HepG2 (cell line): Measurements from ENCODE around the gene IQCK. TPM values are rescaled to one million over a fixed set of nuclear protein-coding genes. Genes with fewer than 3 reads are reported as not detected.

ENCODE experiments used
- ARNTL ChIP-seq: sonication (generic); formaldehyde crosslinking; IDR thresholded peaks from 2 replicates; pipeline ENCODE4 v1.4.0; 2020; ENCODE audit warnings: mild to moderate bottlenecking, missing genetic modification reagents
- GABPB1 ChIP-seq: IDR thresholded peaks from 2 replicates; pipeline ENCODE4 v1.6.1; 2016; ENCODE audit warnings: mild to moderate bottlenecking, missing genetic modification reagents, moderate library complexity, missing compliant biosample characterization
- GTF2F1 ChIP-seq: fragments of 150-350 bp; IDR thresholded peaks from 2 replicates; pipeline ENCODE4 v1.6.1; 2014; ENCODE audit warnings: low read length
- KDM5A ChIP-seq: fragments of 200-600 bp; sonication (generic); IDR thresholded peaks from 2 replicates; pipeline ENCODE4 v1.7.0; 2018; ENCODE audit warnings: antibody characterized with exemption, mild to moderate bottlenecking, low read length, borderline replicate concordance
- MBD4 ChIP-seq: IDR thresholded peaks from 2 replicates; pipeline ENCODE4 v1.6.1; 2012; ENCODE audit warnings: low read length, inconsistent platforms, borderline replicate concordance
- NCOA2 ChIP-seq: sonication (generic); formaldehyde crosslinking; IDR thresholded peaks from 2 replicates; pipeline ENCODE4 v1.8.0; 2022; ENCODE audit warnings: inconsistent platforms
- ONECUT2 ChIP-seq: sonication (generic); formaldehyde crosslinking; IDR thresholded peaks from 2 replicates; pipeline ENCODE4 v1.4.0; 2020; ENCODE audit warnings: missing genetic modification reagents
- PRDM10 ChIP-seq: sonication (generic); formaldehyde crosslinking; IDR thresholded peaks from 2 replicates; pipeline ENCODE4 v1.4.0; 2020; ENCODE audit warnings: low read depth, missing genetic modification reagents
- RFXAP ChIP-seq: sonication (generic); formaldehyde crosslinking; IDR thresholded peaks from 2 replicates; pipeline ENCODE4 v1.4.0; 2020; ENCODE audit warnings: missing genetic modification reagents, borderline replicate concordance
- SALL2 ChIP-seq: sonication (generic); formaldehyde crosslinking; IDR thresholded peaks from 2 replicates; pipeline ENCODE4 v1.8.1; 2023; ENCODE audit warnings: mild to moderate bottlenecking, missing genetic modification reagents, inconsistent platforms
- ZBTB42 ChIP-seq: sonication (generic); formaldehyde crosslinking; IDR thresholded peaks from 2 replicates; pipeline ENCODE4 v1.5.0; 2020; ENCODE audit warnings: mild to moderate bottlenecking, missing genetic modification reagents
- ZFP37 ChIP-seq: sonication (generic); formaldehyde crosslinking; IDR thresholded peaks from 2 replicates; pipeline ENCODE4 v1.4.0; 2020; ENCODE audit warnings: missing genetic modification reagents, borderline replicate concordance
- ZMYM2 ChIP-seq: sonication (generic); formaldehyde crosslinking; IDR thresholded peaks from 2 replicates; pipeline ENCODE4 v1.8.0; 2022; ENCODE audit warnings: mild to moderate bottlenecking, missing genetic modification reagents
- ZNF207 ChIP-seq: fragments of 450-650 bp; IDR thresholded peaks from 2 replicates; pipeline ENCODE4 v1.6.1; 2016; ENCODE audit warnings: antibody characterized with exemption, borderline replicate concordance
- ZNF431 ChIP-seq: sonication (generic); formaldehyde crosslinking; IDR thresholded peaks from 2 replicates; pipeline ENCODE4 v1.9.0; 2022; ENCODE audit warnings: missing genetic modification reagents, low read depth, mild to moderate bottlenecking, borderline replicate concordance
- ZNF546 ChIP-seq: sonication (generic); formaldehyde crosslinking; conservative IDR thresholded peaks from 2 replicates; pipeline ENCODE4 v1.8.1; 2023; ENCODE audit warnings: mild to moderate bottlenecking, missing genetic modification reagents
- ZNF570 ChIP-seq: sonication (generic); formaldehyde crosslinking; IDR thresholded peaks from 2 replicates; pipeline ENCODE4 v1.4.0; 2020; ENCODE audit warnings: mild to moderate bottlenecking, missing genetic modification reagents, borderline replicate concordance
- ZNF678 ChIP-seq: sonication (generic); formaldehyde crosslinking; IDR thresholded peaks from 2 replicates; pipeline ENCODE4 v1.4.0; 2020; ENCODE audit warnings: mild to moderate bottlenecking, missing genetic modification reagents
- ZNF790 ChIP-seq: sonication (generic); formaldehyde crosslinking; IDR thresholded peaks from 2 replicates; pipeline ENCODE4 v1.8.0; 2022; ENCODE audit warnings: missing genetic modification reagents, mild to moderate bottlenecking, borderline replicate concordance
- ZSCAN21 ChIP-seq: sonication (generic); formaldehyde crosslinking; IDR thresholded peaks from 2 replicates; pipeline ENCODE4 v1.8.0; 2022; ENCODE audit warnings: mild to moderate bottlenecking, missing genetic modification reagents, moderate library complexity, borderline replicate concordance
- polyA plus RNA-seq, 8 experiments: library from polyadenylated mRNA; depleted of rRNA in 3 of 8; stranded (reverse) in 7 of 8; unstranded in 1 of 8; fragments of >200 nt; fragmentation: Illumina TruSeq in 4 of 8; extraction: Trizol in 4 of 8; gene quantifications; 2 replicates each; pipeline versions ENCODE4 v1.2.1 to v1.2.3, GENCODE V29; 2011 to 2016; ENCODE audit warnings: low read depth in 4 of 8, missing spikeins in 1 of 8, mixed read lengths in 1 of 8; ENCODE audit not compliant: insufficient read depth in 1 of 8
- total RNA-seq, 5 experiments: library from RNA; depleted of rRNA; stranded (reverse); fragments of >200 nt; fragmentation: Illumina TruSeq; extraction: Trizol; gene quantifications; 2 replicates each; pipeline ENCODE4 v1.2.3, GENCODE V29; 2016; ENCODE audit warnings: low read depth in 1 of 5
- TF ChIP-seq, protein P1 (sequence below): sonication (generic); formaldehyde crosslinking; IDR thresholded peaks from 2 replicates; pipeline ENCODE4 v1.5.0; 2020; ENCODE audit warnings: missing genetic modification reagents
- TF ChIP-seq, protein P2 (sequence below): sonication (generic); formaldehyde crosslinking; IDR thresholded peaks from 2 replicates; pipeline ENCODE4 v1.4.0; 2020; ENCODE audit warnings: missing genetic modification reagents; ENCODE audit errors: not compliant biosample characterization
- TF ChIP-seq, protein P3 (sequence below): sonication (generic); formaldehyde crosslinking; IDR thresholded peaks from 2 replicates; pipeline ENCODE4 v1.8.0; 2022; ENCODE audit warnings: missing genetic modification reagents, mild to moderate bottlenecking, inconsistent platforms, borderline replicate concordance

IQCK gene
- total and polyA plus RNA-seq, 2 of the 13 experiments (the other 11 are each of a cell fraction or from before 2014, with no cell fraction given): 5.1 to 7.3 TPM

DNA sequence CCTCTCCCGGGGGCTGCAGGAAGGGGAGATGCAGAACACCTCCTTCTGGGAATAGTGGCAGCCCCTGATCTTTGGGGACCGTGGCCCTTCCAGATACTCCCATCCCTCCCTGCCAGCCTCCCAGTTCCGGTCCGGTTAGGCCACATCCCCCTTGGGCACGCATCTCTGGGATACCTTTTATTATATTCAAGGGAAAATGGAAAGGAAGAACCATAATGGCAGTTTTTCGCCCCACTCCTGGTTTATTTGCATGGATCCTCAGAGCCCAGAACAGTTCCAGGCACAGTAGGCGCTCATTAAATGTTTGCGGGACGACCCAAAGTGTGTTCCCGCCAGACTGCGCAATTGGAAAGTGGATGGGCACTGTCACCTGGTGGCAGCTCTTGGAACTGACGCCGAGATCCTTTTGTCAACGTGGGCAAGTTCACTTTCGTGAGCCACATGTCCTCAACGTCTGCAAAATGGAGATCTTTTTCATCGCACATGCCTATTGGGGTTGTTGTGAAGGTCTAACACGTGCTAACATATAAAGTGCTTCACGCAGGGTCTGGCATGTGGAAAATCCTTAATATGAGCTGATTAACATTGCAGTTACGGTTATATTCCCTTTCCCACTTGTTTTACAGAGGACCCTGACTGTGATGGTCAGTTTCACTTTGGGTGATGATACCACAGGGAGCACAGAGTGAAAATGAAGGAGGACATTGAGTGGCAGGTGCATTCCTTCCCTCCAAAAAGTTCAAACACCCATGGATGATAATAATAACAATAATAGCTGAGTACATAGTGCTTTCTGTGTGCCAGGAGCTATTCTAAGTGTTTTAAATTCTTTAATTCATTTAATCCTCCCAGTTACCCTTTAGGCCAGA, 168.2 kb downstream of the IQCK start (continued):
- TF ChIP-seq ZNF570 (CRISPR knock-in tag) (0 out of 2 replicates have a peak, but pooled peaks have one; percentile 28), ZFP37 (CRISPR knock-in tag) (no peak), ZMYM2 (CRISPR knock-in tag) (no peak), KDM5A (no peak), ARNTL (CRISPR knock-in tag) (no peak), ZNF207 (no peak), ZNF790 (CRISPR knock-in tag) (no peak), SALL2 (CRISPR knock-in tag) (no peak; the same call in 1 of the 2 replicates), GABPB1 (no peak; the same call in 1 of the 2 replicates), ZSCAN21 (CRISPR knock-in tag) (peak; percentile 46; the same call in 1 of the 2 replicates), ONECUT2 (CRISPR knock-in tag) (0 out of 2 replicates have a peak, but pooled peaks have one; percentile 13), NCOA2 (CRISPR knock-in tag) (peak; percentile 40; the same call in 1 of the 2 replicates), ZNF431 (CRISPR knock-in tag) (no peak), ZBTB42 (CRISPR knock-in tag) (0 out of 2 replicates have a peak, but pooled peaks have one; percentile 38), GTF2F1 (no peak), ZNF678 (CRISPR knock-in tag) (no peak), RFXAP (no peak), PRDM10 (CRISPR knock-in tag) (peak; percentile 71), ZNF546 (CRISPR knock-in tag) (no peak), MBD4 (no peak)
- TF ChIP-seq, protein P1, sequence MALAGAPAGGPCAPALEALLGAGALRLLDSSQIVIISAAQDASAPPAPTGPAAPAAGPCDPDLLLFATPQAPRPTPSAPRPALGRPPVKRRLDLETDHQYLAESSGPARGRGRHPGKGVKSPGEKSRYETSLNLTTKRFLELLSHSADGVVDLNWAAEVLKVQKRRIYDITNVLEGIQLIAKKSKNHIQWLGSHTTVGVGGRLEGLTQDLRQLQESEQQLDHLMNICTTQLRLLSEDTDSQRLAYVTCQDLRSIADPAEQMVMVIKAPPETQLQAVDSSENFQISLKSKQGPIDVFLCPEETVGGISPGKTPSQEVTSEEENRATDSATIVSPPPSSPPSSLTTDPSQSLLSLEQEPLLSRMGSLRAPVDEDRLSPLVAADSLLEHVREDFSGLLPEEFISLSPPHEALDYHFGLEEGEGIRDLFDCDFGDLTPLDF (CRISPR knock-in tag): peak; percentile 78; the same call in 1 of the 2 replicates
- TF ChIP-seq, protein P2, sequence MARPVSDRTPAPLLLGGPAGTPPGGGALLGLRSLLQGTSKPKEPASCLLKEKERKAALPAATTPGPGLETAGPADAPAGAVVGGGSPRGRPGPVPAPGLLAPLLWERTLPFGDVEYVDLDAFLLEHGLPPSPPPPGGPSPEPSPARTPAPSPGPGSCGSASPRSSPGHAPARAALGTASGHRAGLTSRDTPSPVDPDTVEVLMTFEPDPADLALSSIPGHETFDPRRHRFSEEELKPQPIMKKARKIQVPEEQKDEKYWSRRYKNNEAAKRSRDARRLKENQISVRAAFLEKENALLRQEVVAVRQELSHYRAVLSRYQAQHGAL: no peak
- TF ChIP-seq, protein P3, sequence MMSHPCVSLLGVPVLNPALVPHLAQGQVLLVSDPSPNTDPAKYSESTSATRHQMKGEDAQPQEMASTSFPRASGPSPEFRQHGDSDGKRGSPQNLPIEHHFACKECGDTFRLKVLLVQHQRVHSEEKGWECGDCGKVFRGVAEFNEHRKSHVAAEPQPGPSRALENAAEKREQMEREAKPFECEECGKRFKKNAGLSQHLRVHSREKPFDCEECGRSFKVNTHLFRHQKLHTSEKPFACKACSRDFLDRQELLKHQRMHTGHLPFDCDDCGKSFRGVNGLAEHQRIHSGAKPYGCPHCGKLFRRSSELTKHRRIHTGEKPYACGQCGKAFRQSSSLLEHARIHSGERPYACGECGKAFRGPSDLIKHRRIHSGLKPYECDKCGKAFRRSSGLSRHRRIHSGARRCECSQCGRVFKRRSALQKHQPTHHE (CRISPR knock-in tag): no peak
